HG02938 (cell line): ENCODE results near the gene RIPK1.
"Not testable (repeated sequence)": the region's sequence is repeated elsewhere in the genome, so short reads cannot be mapped to it uniquely, and the experiment has no call there.

Experiments used
- ATAC-seq: cut with Tn5 transposase; IDR thresholded peaks from one replicate; pipeline ENCODE4 v1.9.1; 2021; ENCODE audit warnings: mild to moderate bottlenecking, moderate library complexity; ENCODE audit not compliant: unreplicated experiment

RIPK1 gene

DNA sequence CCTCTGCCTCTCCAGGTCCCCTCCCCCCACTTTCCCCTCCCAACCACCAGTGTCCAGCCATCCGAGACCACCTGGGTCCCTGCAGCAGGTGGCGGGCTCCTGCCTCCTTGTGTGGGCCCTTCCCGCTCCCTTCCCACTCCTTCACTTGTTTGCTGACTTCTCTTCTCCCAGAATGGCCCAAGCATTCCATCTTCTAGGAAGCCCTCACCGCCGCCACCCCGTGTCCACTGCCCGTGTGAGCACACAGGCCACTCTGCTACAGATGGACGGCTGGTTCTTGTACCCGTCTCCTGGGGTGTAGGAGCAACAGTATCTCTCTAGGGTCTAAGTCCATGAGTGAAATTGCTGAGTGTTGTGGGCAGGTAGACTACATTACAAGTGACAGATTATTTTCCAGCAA is 65.2 kb downstream of the RIPK1 start:
- no peak for ATAC-seq

- no peak for ATAC-seq
Observed at GRCh38 chr6:3135668-3136291, 67.5 kb downstream of the RIPK1 start.

DNA sequence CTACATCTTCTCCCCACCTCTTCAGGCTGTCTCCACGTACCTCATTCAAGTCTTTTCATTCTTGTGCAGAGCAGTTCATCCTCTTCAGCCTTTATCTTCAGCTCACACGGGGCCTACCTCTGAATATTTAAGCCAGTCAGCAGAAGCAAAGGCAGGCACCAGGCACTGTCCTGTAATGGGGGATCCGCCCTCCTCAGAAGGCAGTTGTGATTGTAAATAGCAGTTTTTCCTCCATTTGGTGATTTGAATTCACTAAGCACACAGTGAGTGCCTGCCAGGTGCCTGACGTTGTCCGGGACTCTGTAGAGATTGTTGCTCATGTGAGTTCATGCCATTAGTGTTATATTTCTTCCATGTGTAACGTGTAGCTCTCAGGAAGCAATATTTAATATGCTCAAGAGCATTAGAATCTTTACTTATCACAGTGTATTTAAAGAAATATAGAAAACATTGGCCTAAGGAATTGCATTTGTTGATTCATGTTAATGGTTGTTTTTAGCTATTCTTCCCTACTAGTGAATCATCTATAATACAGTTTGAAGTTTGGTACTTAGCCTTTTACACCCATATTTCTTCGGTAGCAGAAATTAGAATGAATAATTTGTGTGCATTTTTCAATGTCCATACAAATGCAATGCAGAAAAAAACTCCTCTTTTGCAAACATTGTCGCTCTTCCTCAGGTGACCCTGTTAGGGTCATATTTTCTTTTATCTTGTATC is 68.2 kb downstream of the RIPK1 start:
- no peak for ATAC-seq

DNA sequence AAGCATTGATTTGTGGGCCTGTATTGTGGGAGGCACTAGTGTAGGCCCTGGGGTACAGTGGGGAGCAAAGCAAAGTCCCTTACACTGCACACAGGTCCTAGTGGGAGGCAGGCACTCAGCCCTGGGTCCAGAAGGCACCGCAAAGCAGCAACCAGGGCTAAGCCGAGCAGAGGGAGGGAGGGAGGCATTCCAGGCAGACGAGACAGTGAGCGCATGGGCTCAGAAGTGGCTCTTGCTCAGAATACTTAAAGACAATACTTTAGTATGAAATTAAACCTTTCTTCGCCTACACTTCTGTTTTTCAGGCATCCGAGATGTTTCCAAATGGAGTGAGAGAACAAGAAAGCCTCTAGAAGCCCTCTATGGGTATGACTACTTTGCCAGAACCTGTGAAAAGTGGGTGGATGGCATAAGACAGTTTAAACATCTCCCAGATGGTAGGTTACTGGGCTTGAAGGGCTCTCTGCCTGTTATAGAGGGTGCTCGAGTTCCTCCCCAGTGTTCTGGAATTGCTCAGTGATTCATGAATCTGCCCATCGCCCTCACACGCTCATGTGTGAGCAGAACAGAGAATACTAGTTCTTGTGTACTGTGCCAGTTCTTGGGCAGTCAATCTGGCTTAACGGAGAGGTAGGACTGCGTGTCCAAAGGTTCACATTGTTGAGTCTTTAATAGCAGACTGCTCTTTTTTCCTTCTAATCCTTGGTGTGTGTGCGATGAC is 68.9 kb downstream of the RIPK1 start:
- ATAC-seq = no peak

DNA sequence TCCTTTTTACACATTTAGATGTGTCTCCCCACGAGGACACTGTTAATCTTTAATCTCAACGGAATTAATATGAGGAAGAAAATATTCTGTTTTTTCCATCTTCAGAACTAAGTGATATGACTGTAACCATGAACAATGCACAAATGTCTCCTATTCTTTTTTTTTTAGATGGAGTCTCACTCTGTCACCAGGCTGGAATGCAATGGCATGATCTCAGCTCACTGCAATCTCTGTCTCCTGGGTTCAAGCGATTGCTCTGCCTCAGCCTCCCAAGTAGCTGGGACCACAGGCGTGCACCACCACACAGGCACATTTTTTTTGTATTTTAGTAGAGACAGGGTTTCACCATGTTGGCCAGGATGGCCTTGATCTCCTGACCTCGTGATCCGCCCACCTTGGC is 69.6 kb downstream of the RIPK1 start:
- not testable (repeated sequence) for ATAC-seq

DNA sequence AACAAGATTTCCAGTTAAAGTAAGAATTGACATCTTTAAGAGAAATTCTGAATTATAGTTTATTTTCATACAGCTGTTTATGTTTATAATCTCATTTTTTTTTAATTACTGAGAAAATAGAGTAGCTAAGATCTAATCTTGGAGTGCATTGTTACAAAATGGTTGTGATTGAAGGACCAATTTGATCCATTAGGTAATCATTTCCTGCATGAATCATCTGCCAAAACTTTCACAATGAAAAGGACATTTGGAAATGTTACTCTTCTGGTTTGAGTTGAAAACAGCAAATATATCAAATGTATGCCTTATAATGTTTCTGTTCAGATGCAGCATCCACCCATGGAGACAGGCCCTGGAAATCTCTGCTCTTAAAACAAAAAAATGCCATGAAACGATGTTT is 70.0 kb downstream of the RIPK1 start:
- ATAC-seq = no peak

- no peak for ATAC-seq
Observed at GRCh38 chr6:3139090-3139903, 71.0 kb downstream of the RIPK1 start.

DNA sequence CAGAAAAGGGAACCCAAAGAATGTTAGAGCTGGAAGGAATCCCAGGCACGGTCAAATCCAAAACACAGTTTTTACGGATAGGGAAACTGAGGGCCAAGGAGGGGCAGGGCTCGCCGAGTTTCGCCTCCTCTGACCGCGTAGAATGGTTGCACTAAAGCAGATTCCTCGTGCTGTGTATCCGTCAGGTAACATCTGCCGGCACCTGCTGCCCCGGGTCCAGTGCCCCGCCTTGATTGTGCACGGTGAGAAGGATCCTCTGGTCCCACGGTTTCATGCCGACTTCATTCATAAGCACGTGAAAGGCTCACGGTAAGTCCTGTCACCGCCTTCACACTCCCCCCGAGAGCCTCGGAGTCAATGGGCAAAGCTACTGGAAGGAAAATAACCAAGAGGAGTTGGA is 71.9 kb downstream of the RIPK1 start:
- ATAC-seq = no peak

DNA sequence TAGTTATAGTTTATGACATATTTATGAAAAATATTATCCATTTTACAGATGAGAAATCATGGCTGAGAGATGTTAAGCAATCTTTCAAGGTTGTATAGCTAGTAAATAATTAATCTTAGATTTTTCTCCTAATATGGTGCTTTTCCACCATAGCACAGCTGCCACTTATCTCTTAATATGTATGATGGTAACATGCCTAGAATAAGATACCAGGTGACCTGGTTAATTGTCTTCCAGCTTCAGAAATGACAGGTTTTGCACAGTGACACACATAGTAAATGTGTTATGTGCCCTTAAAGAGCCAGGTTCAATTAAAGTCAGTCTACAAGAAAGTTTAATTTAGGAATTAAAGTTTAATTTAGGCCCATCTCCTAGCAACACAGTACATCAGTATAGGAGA is 74.2 kb downstream of the RIPK1 start:
- ATAC-seq = no peak

DNA sequence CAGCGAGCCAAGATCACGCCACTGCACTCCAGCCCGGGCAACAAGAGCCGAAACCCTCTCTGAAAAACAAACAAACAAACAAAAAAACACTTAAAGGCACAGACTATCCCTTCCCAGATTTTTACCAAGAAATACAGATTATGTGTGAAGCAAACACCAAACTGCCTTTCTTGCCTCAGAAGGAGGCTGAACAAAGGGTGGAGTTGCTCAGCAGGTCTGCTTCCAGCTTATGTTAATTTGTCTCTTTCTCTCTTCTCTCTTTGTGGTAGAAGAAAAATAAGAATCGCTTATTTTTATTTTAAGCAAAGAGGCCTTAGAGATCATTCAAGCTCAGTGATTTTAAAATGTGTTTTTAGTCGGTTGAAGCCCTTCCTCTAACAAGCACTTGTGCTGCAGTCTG is 74.9 kb downstream of the RIPK1 start:
- no peak for ATAC-seq

GRCh38 chr6:3144571-3144970 is 76.3 kb downstream of the RIPK1 start:
- no peak for ATAC-seq

DNA sequence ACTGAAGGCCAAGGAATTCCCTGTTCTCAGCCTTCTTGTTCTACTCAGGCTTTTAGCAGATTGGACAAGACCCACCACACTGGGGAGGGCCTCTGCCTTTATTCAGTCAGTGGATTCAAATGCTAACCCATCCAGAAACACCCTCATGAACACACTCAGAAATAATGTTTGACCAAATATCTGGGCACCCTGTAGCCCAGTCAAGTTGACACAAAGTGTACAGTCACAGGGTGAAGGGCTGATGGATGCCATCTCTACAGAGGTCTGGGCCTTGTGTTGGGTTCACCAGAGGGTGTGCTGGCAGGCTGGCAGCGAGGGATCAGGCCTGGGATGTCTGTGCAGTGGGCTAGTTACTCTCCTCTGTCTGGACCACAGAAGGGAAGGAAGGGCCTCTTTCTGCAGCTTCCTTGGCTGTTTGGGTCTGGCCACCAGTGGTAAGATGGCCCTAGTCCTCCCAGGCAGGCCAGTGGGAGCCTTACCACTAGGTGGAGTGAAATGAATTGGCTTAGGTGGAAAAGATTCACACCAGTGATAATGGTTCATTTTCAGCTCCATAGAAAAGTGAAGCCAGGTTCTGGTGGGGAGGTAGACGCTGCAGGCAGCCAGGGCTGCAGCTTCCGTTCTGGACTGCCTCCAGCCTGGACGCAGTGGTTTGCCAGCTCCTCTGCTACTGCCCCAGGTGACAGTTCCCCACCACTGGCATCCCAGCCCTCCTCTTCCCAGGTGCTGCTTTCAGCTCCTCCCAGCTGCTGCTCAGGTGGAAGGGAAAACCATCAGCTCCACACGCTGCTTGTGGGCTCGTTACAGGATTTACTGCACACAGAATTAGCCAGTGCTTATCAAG is 79.8 kb downstream of the RIPK1 start:
- no peak for ATAC-seq

GRCh38 chr6:3151691-3152090 is 83.4 kb downstream of the RIPK1 start:
- no peak for ATAC-seq

DNA sequence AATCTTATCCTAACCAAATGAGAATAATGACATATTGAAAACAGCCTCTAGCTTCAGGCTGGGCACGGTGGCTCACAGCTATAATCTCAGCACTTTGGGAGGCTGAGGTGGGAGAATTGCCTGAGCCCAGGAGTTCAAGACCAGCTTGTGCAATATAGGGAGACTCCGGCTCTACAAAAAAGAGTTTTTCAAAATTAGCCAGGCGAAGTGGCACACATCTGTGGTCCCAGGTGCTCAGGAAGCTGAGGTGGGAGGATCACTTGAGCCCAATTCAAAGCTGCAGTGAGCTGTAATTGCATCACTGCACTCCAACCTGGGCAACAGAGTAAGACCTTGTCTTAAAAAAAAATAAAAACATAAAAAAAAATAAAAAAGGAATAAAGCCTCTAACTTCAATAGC is 84.4 kb downstream of the RIPK1 start:
- no peak for ATAC-seq

DNA sequence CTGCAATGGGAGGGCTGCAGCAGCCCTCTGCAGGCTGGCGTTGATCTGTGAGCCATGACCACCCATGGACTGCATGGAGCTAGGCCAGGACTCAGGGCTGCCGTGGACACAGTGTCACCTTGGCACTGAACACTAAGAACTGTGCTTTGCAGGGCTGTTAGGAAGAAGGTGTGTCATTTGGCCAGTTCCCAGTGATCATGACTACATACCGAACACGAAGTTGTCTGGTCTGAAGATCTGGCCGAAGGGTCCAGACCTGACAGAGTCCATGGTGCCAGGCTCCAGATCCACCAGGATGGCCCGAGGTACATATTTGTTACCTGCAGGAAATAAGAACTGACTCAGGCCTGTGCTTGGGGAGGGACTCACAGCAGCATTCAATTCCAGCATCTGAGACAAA is 87.1 kb downstream of the RIPK1 start:
- ATAC-seq = not testable (repeated sequence)

DNA sequence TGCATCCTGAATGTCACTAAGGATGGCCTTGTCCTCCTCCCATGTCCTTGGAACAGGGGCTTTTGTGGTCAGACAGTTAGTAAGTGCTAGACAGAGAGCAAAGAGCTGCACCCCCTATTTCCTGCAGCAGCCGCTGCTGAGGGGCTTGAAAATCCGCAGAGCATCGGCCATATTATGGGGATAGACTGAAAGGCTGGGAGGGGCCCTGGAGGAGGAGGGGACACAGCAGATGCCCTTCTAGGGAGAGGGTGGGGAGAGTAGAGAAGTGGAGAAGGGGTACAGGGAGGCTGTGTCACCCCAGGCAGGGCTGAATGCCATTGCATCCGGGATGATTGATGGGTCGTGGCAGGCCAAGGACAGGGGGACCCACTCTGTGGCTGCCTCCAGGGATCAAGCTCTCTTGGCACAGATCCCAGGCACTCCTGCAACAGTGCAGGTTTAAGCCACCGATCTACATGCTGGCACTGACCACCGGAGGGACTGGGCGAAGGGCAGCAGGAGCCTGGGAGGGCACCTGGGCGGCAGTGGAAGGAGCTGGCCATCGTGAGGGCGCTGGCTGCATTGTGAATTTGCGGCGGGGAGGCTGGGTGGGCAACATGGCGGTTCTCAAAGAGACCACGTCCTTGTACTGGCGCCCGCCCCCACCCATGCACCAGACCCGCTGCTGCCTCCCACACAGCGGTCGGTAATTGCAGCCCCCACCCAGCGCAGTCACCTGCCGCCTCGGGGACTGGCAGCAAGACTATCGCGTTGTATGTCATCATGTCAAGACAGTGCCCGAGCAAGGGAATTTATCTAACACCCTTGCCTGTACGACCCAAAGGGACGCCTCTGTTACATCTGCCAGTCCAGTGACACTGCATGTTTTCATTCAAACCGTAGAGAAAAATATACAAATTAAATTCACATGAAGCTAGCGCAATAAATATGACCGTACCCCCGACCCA is 88.2 kb downstream of the RIPK1 start:
- not testable (repeated sequence) for ATAC-seq

DNA sequence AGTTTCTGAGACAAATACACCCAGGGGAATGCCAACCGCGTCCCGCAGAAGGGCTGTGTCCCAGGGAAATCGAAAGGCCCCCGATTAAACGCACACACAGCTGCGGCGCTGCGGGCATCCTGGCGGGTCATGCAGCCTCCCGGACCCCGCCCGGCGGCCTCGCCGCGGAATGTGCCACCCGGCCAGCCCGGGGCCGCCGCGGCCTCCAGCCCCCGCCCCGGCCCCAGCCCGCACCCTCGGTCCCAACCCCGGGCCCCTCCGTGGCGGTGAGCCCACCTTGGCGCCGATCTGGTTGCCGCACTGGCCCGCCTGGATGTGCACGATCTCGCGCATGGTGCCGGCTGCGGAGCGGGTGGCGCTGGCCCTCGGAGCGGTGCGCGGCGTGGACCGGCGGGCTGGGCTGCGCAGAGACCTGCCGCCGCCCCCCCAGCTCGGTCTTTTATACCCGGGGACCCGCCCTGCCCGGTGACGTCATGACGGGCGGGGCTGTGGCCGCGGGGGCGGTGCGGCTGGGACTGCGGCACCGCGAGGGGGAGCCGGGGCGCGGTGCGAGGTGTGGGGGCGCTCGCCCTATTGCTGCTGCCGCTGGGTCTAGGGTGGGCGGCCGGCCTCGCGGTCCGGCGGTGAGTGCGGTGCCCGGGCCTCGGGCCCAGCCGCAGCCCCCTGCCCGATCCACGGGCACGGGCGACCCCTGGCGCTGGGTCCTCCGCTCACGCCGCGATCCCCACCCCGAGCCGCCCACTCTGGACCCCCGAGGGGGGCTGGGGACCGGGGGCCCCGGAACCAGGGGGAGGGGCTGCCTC is 89.0 kb downstream of the RIPK1 start, which contains the start of gene TUBB2A:
Gene TUBB2A (minus strand): TSS at position 414 of the 803 bp plus-strand sequence. CDS start 81 bp downstream, at position 333.
- ATAC-seq = peak; percentile 63
